ENCODE results near the gene TMEM106C.

Gene TMEM106C, protein sequence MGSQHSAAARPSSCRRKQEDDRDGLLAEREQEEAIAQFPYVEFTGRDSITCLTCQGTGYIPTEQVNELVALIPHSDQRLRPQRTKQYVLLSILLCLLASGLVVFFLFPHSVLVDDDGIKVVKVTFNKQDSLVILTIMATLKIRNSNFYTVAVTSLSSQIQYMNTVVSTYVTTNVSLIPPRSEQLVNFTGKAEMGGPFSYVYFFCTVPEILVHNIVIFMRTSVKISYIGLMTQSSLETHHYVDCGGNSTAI

DNA sequence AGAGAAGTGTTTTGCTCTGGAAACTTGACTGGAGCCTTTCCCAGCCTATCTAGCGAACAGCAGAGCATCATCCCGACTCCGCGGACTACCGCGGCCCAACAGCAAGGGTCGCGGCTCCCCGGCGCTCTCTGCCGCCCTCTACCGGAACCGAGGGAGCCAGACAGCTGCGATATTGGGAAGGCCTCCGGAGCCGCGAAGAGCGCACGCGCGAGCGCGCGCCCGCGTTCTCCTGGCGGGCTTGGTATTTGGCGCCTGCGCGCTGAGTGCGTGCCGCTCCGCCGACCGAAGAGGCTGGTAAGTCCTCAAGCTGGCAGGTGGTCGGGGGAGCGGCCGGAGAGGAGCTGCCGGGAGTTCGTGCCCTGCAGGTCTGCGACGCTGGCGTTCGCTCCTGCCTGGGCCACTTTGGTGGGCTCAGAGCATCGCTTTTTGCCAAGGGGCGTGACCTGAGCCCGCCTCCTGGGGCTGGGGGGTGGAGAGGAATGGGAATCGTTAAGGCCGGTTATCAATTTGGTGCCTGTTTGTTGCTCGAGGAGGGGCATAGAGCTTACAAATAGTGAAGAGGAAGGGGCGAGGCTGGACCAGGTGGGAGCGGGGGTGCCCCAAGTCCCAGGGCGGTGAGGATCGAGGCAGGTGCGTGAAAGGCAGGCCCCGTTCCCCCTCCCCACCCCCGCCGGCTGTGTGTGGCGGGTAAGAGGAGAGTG is at the start of gene TMEM106C:
Gene TMEM106C, plus strand, starts transcription at position 257 of the 701 bp plus-strand sequence. CDS start 641 bp downstream, outside the sequence.
- peak; percentile 100 for DNase-seq (ENCODE audit: low spot score)
- TF ChIP-seq, protein P1, sequence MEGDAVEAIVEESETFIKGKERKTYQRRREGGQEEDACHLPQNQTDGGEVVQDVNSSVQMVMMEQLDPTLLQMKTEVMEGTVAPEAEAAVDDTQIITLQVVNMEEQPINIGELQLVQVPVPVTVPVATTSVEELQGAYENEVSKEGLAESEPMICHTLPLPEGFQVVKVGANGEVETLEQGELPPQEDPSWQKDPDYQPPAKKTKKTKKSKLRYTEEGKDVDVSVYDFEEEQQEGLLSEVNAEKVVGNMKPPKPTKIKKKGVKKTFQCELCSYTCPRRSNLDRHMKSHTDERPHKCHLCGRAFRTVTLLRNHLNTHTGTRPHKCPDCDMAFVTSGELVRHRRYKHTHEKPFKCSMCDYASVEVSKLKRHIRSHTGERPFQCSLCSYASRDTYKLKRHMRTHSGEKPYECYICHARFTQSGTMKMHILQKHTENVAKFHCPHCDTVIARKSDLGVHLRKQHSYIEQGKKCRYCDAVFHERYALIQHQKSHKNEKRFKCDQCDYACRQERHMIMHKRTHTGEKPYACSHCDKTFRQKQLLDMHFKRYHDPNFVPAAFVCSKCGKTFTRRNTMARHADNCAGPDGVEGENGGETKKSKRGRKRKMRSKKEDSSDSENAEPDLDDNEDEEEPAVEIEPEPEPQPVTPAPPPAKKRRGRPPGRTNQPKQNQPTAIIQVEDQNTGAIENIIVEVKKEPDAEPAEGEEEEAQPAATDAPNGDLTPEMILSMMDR (IDR thresholded peaks at IDR 0.05; ENCODE audit: borderline replicate concordance, control extremely low read depth, extremely low read depth, insufficient read depth, missing control alignments) = peak; percentile 96
- in situ Hi-C loops (cut with MboI; ENCODE audit: low sequenced_read_pairs, unreplicated experiment) = loop anchor here (25.0 kb wide), 1 partner anchor 199 kb away; the partner anchor contains the start of gene ASB8

DNA sequence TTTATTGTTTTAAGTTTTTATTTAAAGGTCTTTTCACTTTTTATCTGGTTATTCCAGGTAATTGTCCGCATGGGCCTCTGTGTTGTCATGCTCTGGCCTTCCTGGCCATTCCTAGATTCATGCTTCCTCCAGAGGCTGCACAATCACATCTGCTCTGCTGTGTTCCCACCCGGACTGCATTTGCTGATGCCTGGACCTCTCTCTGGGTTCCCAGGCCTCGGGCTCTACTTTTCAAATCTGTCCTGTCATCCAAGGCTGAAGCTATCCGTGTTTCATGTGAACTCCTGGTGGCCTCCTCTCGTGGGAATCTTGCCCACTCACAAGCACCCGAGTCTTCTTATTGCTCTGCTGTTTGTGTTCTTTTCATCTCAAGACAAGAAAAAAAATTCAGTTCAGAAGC is 42.5 kb upstream of the TMEM106C start:
- TF ChIP-seq, protein P1 (IDR thresholded peaks at IDR 0.05; ENCODE audit: borderline replicate concordance, control extremely low read depth, extremely low read depth, insufficient read depth, missing control alignments) = no peak
- in situ Hi-C loops (cut with MboI; ENCODE audit: low sequenced_read_pairs, unreplicated experiment) = no loop called here
- DNase-seq (ENCODE audit: low spot score) = no peak

DNA sequence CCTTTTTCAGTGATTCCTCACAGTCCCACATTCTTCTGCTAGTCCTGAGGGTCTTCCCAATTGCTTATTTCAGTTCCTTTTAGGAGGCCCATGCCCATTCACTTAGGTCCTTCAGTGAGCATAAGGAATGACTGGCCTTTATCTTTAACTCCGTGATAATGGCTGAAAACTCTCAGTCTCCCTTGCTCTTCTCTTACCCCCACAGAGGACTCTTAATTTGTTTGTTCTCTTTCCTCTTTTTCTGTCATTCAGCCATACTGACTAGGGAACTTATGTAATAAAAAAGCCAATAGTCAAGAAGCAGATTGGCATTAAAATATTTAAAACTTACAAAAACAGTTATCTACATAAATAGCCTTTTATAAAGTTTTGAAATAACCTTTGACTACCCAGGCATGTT is 41.5 kb upstream of the TMEM106C start:
- TF ChIP-seq, protein P1 (IDR thresholded peaks at IDR 0.05; ENCODE audit: borderline replicate concordance, control extremely low read depth, extremely low read depth, insufficient read depth, missing control alignments) = no peak
- in situ Hi-C loops (cut with MboI; ENCODE audit: low sequenced_read_pairs, unreplicated experiment) = no loop called here
- DNase-seq (ENCODE audit: low spot score) = no peak

DNA sequence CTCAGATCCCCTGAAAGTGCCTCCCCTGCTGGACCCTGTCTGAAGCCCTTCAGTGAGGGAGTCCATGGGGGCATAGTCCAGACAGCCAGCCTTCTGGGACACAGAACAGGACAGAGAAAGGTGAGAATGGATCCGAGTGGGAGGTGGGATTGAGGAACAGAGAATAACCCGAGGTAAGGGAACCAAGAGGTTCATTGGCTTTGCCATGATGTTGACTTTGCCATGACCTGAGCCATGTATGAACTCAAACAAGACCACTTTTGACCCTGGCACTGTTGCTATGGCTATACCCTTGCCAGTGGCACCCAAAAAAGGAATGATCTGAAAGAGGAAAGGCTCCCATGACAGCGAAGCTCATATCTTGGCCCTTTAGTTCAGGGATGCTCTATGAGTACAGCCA is 36.0 kb upstream of the TMEM106C start:
- in situ Hi-C loops (cut with MboI; ENCODE audit: low sequenced_read_pairs, unreplicated experiment) = no loop called here
- no peak for DNase-seq (ENCODE audit: low spot score)
- TF ChIP-seq, protein P1 (IDR thresholded peaks at IDR 0.05; ENCODE audit: borderline replicate concordance, control extremely low read depth, extremely low read depth, insufficient read depth, missing control alignments) = no peak

DNA sequence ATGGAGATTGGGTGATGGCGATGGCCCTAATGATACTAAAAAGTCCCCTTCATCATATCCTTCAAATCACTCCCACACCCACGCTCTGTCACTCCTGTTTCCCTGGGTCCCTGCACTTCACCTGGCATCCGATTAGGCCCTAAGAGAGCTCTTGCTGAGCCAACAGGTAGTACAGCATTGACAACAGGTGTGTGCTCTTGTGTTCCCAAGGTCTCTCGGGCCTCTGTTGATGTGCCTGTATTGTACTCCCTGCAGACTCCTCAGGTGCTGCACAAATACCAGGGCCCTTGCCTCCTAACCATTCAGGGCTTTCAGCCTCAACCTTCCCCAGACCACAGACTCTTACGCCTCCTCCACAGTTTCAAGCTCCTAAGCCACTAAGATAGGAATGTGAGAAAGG is 32.8 kb upstream of the TMEM106C start:
- TF ChIP-seq, protein P1 (IDR thresholded peaks at IDR 0.05; ENCODE audit: borderline replicate concordance, control extremely low read depth, extremely low read depth, insufficient read depth, missing control alignments) = no peak
- DNase-seq (ENCODE audit: low spot score) = no peak
- in situ Hi-C loops (cut with MboI; ENCODE audit: low sequenced_read_pairs, unreplicated experiment) = no loop called here

DNA sequence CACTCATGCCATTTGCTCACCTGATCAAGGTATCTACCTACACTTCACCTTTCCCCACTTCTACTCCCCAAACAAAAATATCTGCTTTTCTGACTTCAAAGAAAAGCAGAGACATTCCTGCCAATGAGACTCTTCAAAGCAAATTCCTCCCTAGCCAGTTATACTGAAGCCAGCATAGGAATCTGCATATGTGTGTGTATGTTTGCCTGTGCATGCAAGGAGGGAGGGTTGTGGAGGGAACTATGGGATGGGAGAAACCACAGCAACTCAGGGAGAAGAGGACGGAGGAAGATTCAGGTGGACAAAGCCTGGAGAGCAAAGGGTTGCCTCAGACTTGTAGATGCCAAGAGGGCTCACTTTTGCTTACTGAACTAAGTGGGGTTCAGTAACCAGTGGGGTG is 32.2 kb upstream of the TMEM106C start:
- DNase-seq (ENCODE audit: low spot score) = no peak
- in situ Hi-C loops (cut with MboI; ENCODE audit: low sequenced_read_pairs, unreplicated experiment) = no loop called here
- TF ChIP-seq, protein P1 (IDR thresholded peaks at IDR 0.05; ENCODE audit: borderline replicate concordance, control extremely low read depth, extremely low read depth, insufficient read depth, missing control alignments) = no peak
